WTC11 (cell line): Measurements from ENCODE around the gene IL17RD.

ENCODE experiments used
- CTCF ChIP-seq: fragments of 200-600 bp; IDR thresholded peaks from 2 replicates; pipeline ENCODE4 v1.8.0; 2022; ENCODE audit warnings: antibody characterized with exemption
- FOXP1 ChIP-seq: sonication (generic); formaldehyde crosslinking; IDR thresholded peaks from 2 replicates; pipeline ENCODE4 v1.8.0; 2022; ENCODE audit warnings: missing genetic modification reagents, mild to moderate bottlenecking, moderate library complexity, borderline replicate concordance
- OVOL2 ChIP-seq: fragments of 250-450 bp; sonication (Bioruptor Pico); IDR thresholded peaks from 2 replicates; pipeline ENCODE4 v1.9.0; 2021; ENCODE audit warnings: mild to moderate bottlenecking, borderline replicate concordance
- ZNF138 ChIP-seq: sonication (generic); formaldehyde crosslinking; conservative IDR thresholded peaks from 2 replicates; pipeline ENCODE4 v1.8.1; 2022; ENCODE audit warnings: mild to moderate bottlenecking, moderate library complexity, missing genetic modification reagents
- TF ChIP-seq, protein P1 (sequence below): fragments of 250-450 bp; sonication (Bioruptor Pico); IDR thresholded peaks from 2 replicates; pipeline ENCODE4 v1.9.0; 2021; ENCODE audit warnings: mild to moderate bottlenecking

GRCh38 chr3:57063032-57063431 is 102.1 kb downstream of the IL17RD start:
- no peak for TF ChIP-seq CTCF
- no peak for TF ChIP-seq ZNF138
- no peak for TF ChIP-seq FOXP1 (CRISPR knock-in tag)
- TF ChIP-seq, protein P1, sequence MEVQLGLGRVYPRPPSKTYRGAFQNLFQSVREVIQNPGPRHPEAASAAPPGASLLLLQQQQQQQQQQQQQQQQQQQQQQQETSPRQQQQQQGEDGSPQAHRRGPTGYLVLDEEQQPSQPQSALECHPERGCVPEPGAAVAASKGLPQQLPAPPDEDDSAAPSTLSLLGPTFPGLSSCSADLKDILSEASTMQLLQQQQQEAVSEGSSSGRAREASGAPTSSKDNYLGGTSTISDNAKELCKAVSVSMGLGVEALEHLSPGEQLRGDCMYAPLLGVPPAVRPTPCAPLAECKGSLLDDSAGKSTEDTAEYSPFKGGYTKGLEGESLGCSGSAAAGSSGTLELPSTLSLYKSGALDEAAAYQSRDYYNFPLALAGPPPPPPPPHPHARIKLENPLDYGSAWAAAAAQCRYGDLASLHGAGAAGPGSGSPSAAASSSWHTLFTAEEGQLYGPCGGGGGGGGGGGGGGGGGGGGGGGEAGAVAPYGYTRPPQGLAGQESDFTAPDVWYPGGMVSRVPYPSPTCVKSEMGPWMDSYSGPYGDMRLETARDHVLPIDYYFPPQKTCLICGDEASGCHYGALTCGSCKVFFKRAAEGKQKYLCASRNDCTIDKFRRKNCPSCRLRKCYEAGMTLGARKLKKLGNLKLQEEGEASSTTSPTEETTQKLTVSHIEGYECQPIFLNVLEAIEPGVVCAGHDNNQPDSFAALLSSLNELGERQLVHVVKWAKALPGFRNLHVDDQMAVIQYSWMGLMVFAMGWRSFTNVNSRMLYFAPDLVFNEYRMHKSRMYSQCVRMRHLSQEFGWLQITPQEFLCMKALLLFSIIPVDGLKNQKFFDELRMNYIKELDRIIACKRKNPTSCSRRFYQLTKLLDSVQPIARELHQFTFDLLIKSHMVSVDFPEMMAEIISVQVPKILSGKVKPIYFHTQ (CRISPR knock-in tag), result no peak
- no peak for TF ChIP-seq OVOL2 (CRISPR knock-in tag)
